Type B pancreatic cell (in vitro differentiated cells): Measurements from ENCODE around the gene MELTF. TPM values are rescaled to one million over a fixed set of nuclear protein-coding genes. Genes with fewer than 3 reads are reported as not detected.

Source experiments
- DNase-seq: peaks from one replicate; pipeline ENCODE4 v3.0.0; 2021; ENCODE audit warnings: mixed read lengths; ENCODE audit not compliant: unreplicated experiment; ENCODE audit errors: extremely low spot score
- H3K27ac Mint-ChIP-seq: 2 replicates; pipeline ENCODE4 v1.8.0; 2021; ENCODE audit warnings: mild to moderate bottlenecking, mixed read lengths
- H3K27me3 Mint-ChIP-seq: 2 replicates; pipeline ENCODE4 v1.8.0; 2021; ENCODE audit warnings: mixed read lengths
- H3K36me3 Mint-ChIP-seq: 2 replicates; pipeline ENCODE4 v1.8.0; 2021; ENCODE audit warnings: mixed read lengths
- H3K4me1 Mint-ChIP-seq: one replicate; pipeline ENCODE4 v1.8.0; 2021; ENCODE audit warnings: mixed read lengths; ENCODE audit not compliant: unreplicated experiment
- H3K4me3 Mint-ChIP-seq: 2 replicates; pipeline ENCODE4 v1.8.0; 2021; ENCODE audit warnings: mild to moderate bottlenecking, mixed read lengths
- H3K9me3 Mint-ChIP-seq: 2 replicates; pipeline ENCODE4 v1.8.0; 2021; ENCODE audit warnings: mixed read lengths
- CTCF ChIP-seq: fragments of 200-600 bp; sonication (generic); conservative IDR thresholded peaks from 2 replicates; pipeline ENCODE4 v1.5.0; 2021; ENCODE audit warnings: antibody characterized with exemption, mild to moderate bottlenecking
- total RNA-seq: library from RNA; stranded (reverse); gene quantifications from 2 replicates; pipeline ENCODE4 v1.2.1, GENCODE V29; 2021; ENCODE audit warnings: low replicate concordance

MELTF gene
- total RNA-seq, 1 donor from 2014 or later, result 3.0 TPM

GRCh38 chr3:197019535-197019934, 10.1 kb downstream of the MELTF start:
- H3K36me3 Mint-ChIP-seq, result no peaks in the 10 kb centered on the region
- H3K9me3 Mint-ChIP-seq, result no peaks in the 10 kb centered on the region
- H3K27ac Mint-ChIP-seq, result no peak overlapping the region
- no peak for DNase-seq
- peaks cover 23% of the 10 kb centered on the region for H3K4me1 Mint-ChIP-seq
- no peak overlapping the region for H3K4me3 Mint-ChIP-seq
- TF ChIP-seq CTCF, result no peak
- H3K27me3 Mint-ChIP-seq, result peaks cover 28% of the 10 kb centered on the region

GRCh38 chr3:197019021-197019420, 10.6 kb downstream of the MELTF start:
- H3K9me3 Mint-ChIP-seq, result no peaks in the 10 kb centered on the region
- peaks cover 26% of the 10 kb centered on the region for H3K27me3 Mint-ChIP-seq
- peaks cover 21% of the 10 kb centered on the region for H3K4me1 Mint-ChIP-seq
- no peak overlapping the region for H3K27ac Mint-ChIP-seq
- no peak for DNase-seq
- H3K4me3 Mint-ChIP-seq, result no peak overlapping the region
- H3K36me3 Mint-ChIP-seq, result no peaks in the 10 kb centered on the region
- TF ChIP-seq CTCF, result no peak

- Mint-ChIP-seq H3K9me3 (no peaks in the 10 kb centered on the region), H3K27me3 (peaks cover 16% of the 10 kb centered on the region), H3K27ac (no peak overlapping the region), H3K4me3 (no peak overlapping the region), H3K4me1 (peaks cover 7% of the 10 kb centered on the region), H3K36me3 (no peaks in the 10 kb centered on the region)
- TF ChIP-seq CTCF, result no peak
- DNase-seq, result no peak
Observed at GRCh38 chr3:197017003-197017402, 12.6 kb downstream of the MELTF start.

- H3K4me1 Mint-ChIP-seq, result peaks cover 7% of the 10 kb centered on the region
- no peak overlapping the region for H3K4me3 Mint-ChIP-seq
- TF ChIP-seq CTCF, result no peak
- H3K36me3 Mint-ChIP-seq, result no peaks in the 10 kb centered on the region
- DNase-seq, result no peak
- H3K27me3 Mint-ChIP-seq, result peaks cover 11% of the 10 kb centered on the region
- no peak overlapping the region for H3K27ac Mint-ChIP-seq
- H3K9me3 Mint-ChIP-seq, result no peaks in the 10 kb centered on the region
Observed at GRCh38 chr3:197015790-197016736, 13.6 kb downstream of the MELTF start.

- DNase-seq, result no peak
- no peaks in the 10 kb centered on the region for H3K9me3 Mint-ChIP-seq
Observed at GRCh38 chr3:197014942-197015575, 14.6 kb downstream of the MELTF start.

More at GRCh38 chr3:197014942-197015575, 14.6 kb downstream of the MELTF start:
- H3K27me3 Mint-ChIP-seq, result peaks cover 8% of the 10 kb centered on the region
- H3K4me1 Mint-ChIP-seq, result peaks cover 7% of the 10 kb centered on the region
- no peak overlapping the region for H3K27ac Mint-ChIP-seq
- H3K4me3 Mint-ChIP-seq, result no peak overlapping the region
- TF ChIP-seq CTCF, result no peak
- H3K36me3 Mint-ChIP-seq, result no peaks in the 10 kb centered on the region
